GM18520 (cell line): ENCODE measurements around the gene LCE1F.

ENCODE experiments used
- ATAC-seq: cut with Tn5 transposase; IDR thresholded peaks from one replicate; pipeline ENCODE4 v1.9.1; 2021; ENCODE audit not compliant: unreplicated experiment

Gene LCE1F

GRCh38 chr1:152774875-152775274 is at the start of gene LCE1F:
Gene LCE1F (plus strand): TSS chr1:152775140. CDS start chr1:152776372, 1,232 bp downstream.
- ATAC-seq, result no peak

GRCh38 chr1:152725261-152725660 is 49.7 kb upstream of the LCE1F start:
- ATAC-seq, result no peak

GRCh38 chr1:152728986-152729385 is 46.0 kb upstream of the LCE1F start:
- no peak for ATAC-seq

- ATAC-seq, result no peak
Observed at GRCh38 chr1:152735648-152736047, 39.3 kb upstream of the LCE1F start.

GRCh38 chr1:152737997-152738396 is 36.9 kb upstream of the LCE1F start:
- ATAC-seq, result no peak

- no peak for ATAC-seq
Observed at GRCh38 chr1:152739841-152740240, 35.1 kb upstream of the LCE1F start.

- ATAC-seq, result no peak
Observed at GRCh38 chr1:152741656-152742055, 33.3 kb upstream of the LCE1F start.

GRCh38 chr1:152743371-152744145 is 31.4 kb upstream of the LCE1F start:
- no peak for ATAC-seq

- no peak for ATAC-seq
Observed at GRCh38 chr1:152745289-152745704, 29.6 kb upstream of the LCE1F start.

GRCh38 chr1:152745765-152746444 is 29.0 kb upstream of the LCE1F start:
- ATAC-seq, result no peak

GRCh38 chr1:152747831-152748230 is 27.1 kb upstream of the LCE1F start:
- no peak for ATAC-seq

GRCh38 chr1:152752225-152752624 is 22.7 kb upstream of the LCE1F start:
- no peak for ATAC-seq

- ATAC-seq, result no peak
Observed at GRCh38 chr1:152753586-152753985, 21.4 kb upstream of the LCE1F start.

GRCh38 chr1:152756872-152757271 is 18.1 kb upstream of the LCE1F start:
- no peak for ATAC-seq

GRCh38 chr1:152757747-152758146 is 17.2 kb upstream of the LCE1F start, which contains the start of gene KPRP:
Gene KPRP (plus strand): TSS chr1:152758025. CDS start chr1:152759589, 1,564 bp downstream.
- ATAC-seq, result no peak

- no peak for ATAC-seq
Observed at GRCh38 chr1:152758636-152759035, 16.3 kb upstream of the LCE1F start.

- ATAC-seq, result no peak
Observed at GRCh38 chr1:152759453-152760173, 15.3 kb upstream of the LCE1F start.

- ATAC-seq, result no peak
Observed at GRCh38 chr1:152760551-152761190, 14.3 kb upstream of the LCE1F start.

- no peak for ATAC-seq
Observed at GRCh38 chr1:152761609-152762213, 13.2 kb upstream of the LCE1F start.

- no peak for ATAC-seq
Observed at GRCh38 chr1:152768847-152769533, 6.0 kb upstream of the LCE1F start.
